CD1c-positive myeloid dendritic cell (primary cell): ENCODE measurements around the gene MDGA2.

Experiments
- DNase-seq: peaks from one replicate; pipeline ENCODE4 v3.0.0-alpha.2; 2016; ENCODE audit errors: extremely low spot score

MDGA2 gene

GRCh38 chr14:47149326-47149725 lies 526.1 kb downstream of the MDGA2 start:
- DNase-seq = no peak

GRCh38 chr14:47148686-47149085 lies 526.7 kb downstream of the MDGA2 start:
- DNase-seq = no peak

GRCh38 chr14:47120645-47121044 lies 554.8 kb downstream of the MDGA2 start:
- no peak for DNase-seq

- DNase-seq = no peak
These were observed 571.6 kb downstream of the MDGA2 start for GRCh38 chr14:47103771-47104170.

- DNase-seq = no peak
These were observed 572.9 kb downstream of the MDGA2 start for GRCh38 chr14:47102472-47102871.

GRCh38 chr14:47085678-47086077 lies 589.7 kb downstream of the MDGA2 start:
- DNase-seq = no peak

- no peak for DNase-seq
These were observed 610.1 kb downstream of the MDGA2 start for GRCh38 chr14:47065326-47065725.

- DNase-seq = no peak
These were observed 615.4 kb downstream of the MDGA2 start for GRCh38 chr14:47060050-47060449.

- DNase-seq = no peak
These were observed 618.0 kb downstream of the MDGA2 start for GRCh38 chr14:47057364-47057763.

- no peak for DNase-seq
These were observed 630.6 kb downstream of the MDGA2 start for GRCh38 chr14:47044841-47045240.

GRCh38 chr14:47040550-47040949 lies 634.9 kb downstream of the MDGA2 start:
- no peak for DNase-seq

GRCh38 chr14:47039336-47039735 lies 636.1 kb downstream of the MDGA2 start:
- DNase-seq = no peak

- no peak for DNase-seq
These were observed 652.7 kb downstream of the MDGA2 start for GRCh38 chr14:47022721-47023120.

GRCh38 chr14:47020500-47020899 lies 654.9 kb downstream of the MDGA2 start:
- no peak for DNase-seq

GRCh38 chr14:47012533-47013280 lies 662.7 kb downstream of the MDGA2 start:
- no peak for DNase-seq

GRCh38 chr14:47009615-47010014 lies 665.8 kb downstream of the MDGA2 start:
- no peak for DNase-seq

GRCh38 chr14:47008732-47009131 lies 666.7 kb downstream of the MDGA2 start:
- no peak for DNase-seq

- no peak for DNase-seq
These were observed 675.7 kb downstream of the MDGA2 start for GRCh38 chr14:46999661-47000060.

- DNase-seq = no peak
These were observed 685.8 kb downstream of the MDGA2 start for GRCh38 chr14:46989566-46989965.

- no peak for DNase-seq
These were observed 687.1 kb downstream of the MDGA2 start for GRCh38 chr14:46988312-46988711.

GRCh38 chr14:46985529-46986380 lies 689.6 kb downstream of the MDGA2 start:
- DNase-seq = no peak

GRCh38 chr14:46973295-46973694 lies 702.1 kb downstream of the MDGA2 start:
- DNase-seq = no peak

GRCh38 chr14:46964378-46964777 lies 711.0 kb downstream of the MDGA2 start:
- no peak for DNase-seq
